DOHH2 (cell line): Measurements from ENCODE around the gene PRND.
"Not testable (repeated sequence)": the region's sequence is repeated elsewhere in the genome, so short reads cannot be mapped to it uniquely, and the experiment has no call there.

Experiments used
- H3F3A ChIP-seq: fragments of 200-600 bp; sonication (generic), shearing (Covaris generic); 2 replicates; pipeline ENCODE4 v1.6.0; 2016; ENCODE audit warnings: antibody characterized with exemption, mild to moderate bottlenecking; ENCODE audit not compliant: control insufficient read depth, insufficient read depth
- H3K27ac ChIP-seq: fragments of 200-600 bp; sonication (generic); 2 replicates; pipeline ENCODE4 v1.5.1; 2014; ENCODE audit warnings: low read depth, mild to moderate bottlenecking, low read length, moderate library complexity
- H3K27me3 ChIP-seq: fragments of 200-600 bp; sonication (generic); 2 replicates; pipeline ENCODE4 v1.6.1; 2014; ENCODE audit warnings: mild to moderate bottlenecking, low read length, mixed read lengths; ENCODE audit not compliant: control insufficient read depth
- H3K36me3 ChIP-seq: fragments of 200-600 bp; sonication (generic); 2 replicates; pipeline ENCODE4 v1.6.1; 2014; ENCODE audit warnings: mild to moderate bottlenecking, low read length, moderate library complexity, mixed read lengths; ENCODE audit not compliant: control insufficient read depth
- H3K4me1 ChIP-seq: fragments of 200-600 bp; sonication (generic); 2 replicates; pipeline ENCODE4 v1.6.1; 2014; ENCODE audit warnings: mild to moderate bottlenecking, low read length, mixed read lengths; ENCODE audit not compliant: control insufficient read depth
- H3K4me2 ChIP-seq: fragments of 200-600 bp; sonication (generic); 2 replicates; pipeline ENCODE4 v1.6.0; 2014; ENCODE audit warnings: mild to moderate bottlenecking, low read length, moderate library complexity
- H3K4me3 ChIP-seq: fragments of 200-600 bp; sonication (generic); 2 replicates; pipeline ENCODE4 v1.5.1; 2014; ENCODE audit warnings: mild to moderate bottlenecking, low read length, mixed read lengths
- H3K79me2 ChIP-seq: fragments of 200-600 bp; sonication (generic); 2 replicates; pipeline ENCODE4 v1.6.1; 2014; ENCODE audit warnings: mild to moderate bottlenecking, low read length, mixed read lengths; ENCODE audit not compliant: control insufficient read depth
- H3K9me2 ChIP-seq: fragments of 200-600 bp; sonication (generic); replicated peaks from 2 replicates; pipeline ENCODE4 v1.6.1; 2014; ENCODE audit warnings: mild to moderate bottlenecking, low read length, mixed read lengths; ENCODE audit not compliant: control insufficient read depth
- H3K9me3 ChIP-seq: fragments of 200-600 bp; sonication (generic); 2 replicates; pipeline ENCODE4 v1.6.1; 2014; ENCODE audit warnings: antibody characterized with exemption, low read length, mixed read lengths; ENCODE audit not compliant: control insufficient read depth, insufficient read depth
- H4K20me1 ChIP-seq: fragments of 200-600 bp; sonication (generic); 2 replicates; pipeline ENCODE4 v1.6.0; 2014; ENCODE audit warnings: low read depth, mild to moderate bottlenecking, antibody characterized with exemption, low read length, moderate library complexity; ENCODE audit not compliant: control insufficient read depth, insufficient read depth
- EZH2phosphoT487 ChIP-seq: fragments of 200-600 bp; sonication (generic); IDR thresholded peaks from 2 replicates; pipeline ENCODE4 v1.6.1; 2017; ENCODE audit warnings: borderline replicate concordance, mild to moderate bottlenecking, antibody characterized with exemption, low read length, moderate library complexity, mixed read lengths
- TF ChIP-seq, protein P1 (sequence below): fragments of 200-600 bp; sonication (generic); IDR thresholded peaks from one replicate; pipeline ENCODE4 v1.5.1; 2014; ENCODE audit warnings: antibody characterized with exemption, mild to moderate bottlenecking, low read depth, low read length; ENCODE audit not compliant: poor library complexity, severe bottlenecking

The PRND gene

DNA sequence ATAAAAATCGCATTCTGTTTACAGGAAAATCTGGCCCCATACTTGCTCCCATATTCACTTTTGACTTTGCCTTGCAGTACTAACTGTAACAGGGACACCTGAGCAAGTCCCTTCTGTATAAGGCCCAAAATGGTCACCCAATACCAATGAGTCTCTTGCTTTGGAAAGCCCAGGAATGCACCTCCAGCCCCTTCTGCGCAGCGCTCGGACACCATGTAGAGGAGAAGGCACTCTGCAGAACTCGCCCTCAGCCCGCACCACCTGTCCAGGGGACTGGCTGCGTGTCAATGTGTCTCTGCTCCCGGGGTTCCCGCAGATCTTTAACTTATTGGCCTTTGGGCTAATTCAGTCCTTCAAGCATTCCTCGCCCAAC lies 746 bp upstream of the PRND start:
- H3K27me3 ChIP-seq: no peaks in the 10 kb centered on the region
- H4K20me1 ChIP-seq: no peaks in the 10 kb centered on the region
- H3F3A ChIP-seq: peaks cover 8% of the 10 kb centered on the region; the same call in 1 of the 2 replicates
- peak overlapping the region; percentile 95 for H3K27ac ChIP-seq
- H3K79me2 ChIP-seq: no peaks in the 10 kb centered on the region
- H3K4me2 ChIP-seq: peak overlapping the region; percentile 81
- no peaks in the 10 kb centered on the region for H3K9me2 ChIP-seq
- H3K36me3 ChIP-seq: no peaks in the 10 kb centered on the region
- peaks cover 38% of the 10 kb centered on the region for H3K4me1 ChIP-seq
- no peak for TF ChIP-seq EZH2phosphoT487
- peak overlapping the region; percentile 68 for H3K4me3 ChIP-seq
- H3K9me3 ChIP-seq: no peaks in the 10 kb centered on the region

- TF ChIP-seq, protein P1, sequence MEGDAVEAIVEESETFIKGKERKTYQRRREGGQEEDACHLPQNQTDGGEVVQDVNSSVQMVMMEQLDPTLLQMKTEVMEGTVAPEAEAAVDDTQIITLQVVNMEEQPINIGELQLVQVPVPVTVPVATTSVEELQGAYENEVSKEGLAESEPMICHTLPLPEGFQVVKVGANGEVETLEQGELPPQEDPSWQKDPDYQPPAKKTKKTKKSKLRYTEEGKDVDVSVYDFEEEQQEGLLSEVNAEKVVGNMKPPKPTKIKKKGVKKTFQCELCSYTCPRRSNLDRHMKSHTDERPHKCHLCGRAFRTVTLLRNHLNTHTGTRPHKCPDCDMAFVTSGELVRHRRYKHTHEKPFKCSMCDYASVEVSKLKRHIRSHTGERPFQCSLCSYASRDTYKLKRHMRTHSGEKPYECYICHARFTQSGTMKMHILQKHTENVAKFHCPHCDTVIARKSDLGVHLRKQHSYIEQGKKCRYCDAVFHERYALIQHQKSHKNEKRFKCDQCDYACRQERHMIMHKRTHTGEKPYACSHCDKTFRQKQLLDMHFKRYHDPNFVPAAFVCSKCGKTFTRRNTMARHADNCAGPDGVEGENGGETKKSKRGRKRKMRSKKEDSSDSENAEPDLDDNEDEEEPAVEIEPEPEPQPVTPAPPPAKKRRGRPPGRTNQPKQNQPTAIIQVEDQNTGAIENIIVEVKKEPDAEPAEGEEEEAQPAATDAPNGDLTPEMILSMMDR: no peak
- TF ChIP-seq EZH2phosphoT487: no peak
- no peak overlapping the region for H3K27ac ChIP-seq
- peaks cover 46% of the 10 kb centered on the region for H3K4me1 ChIP-seq
- no peaks in the 10 kb centered on the region for H3K9me2 ChIP-seq
- H3K36me3 ChIP-seq: no peaks in the 10 kb centered on the region
- H3K4me2 ChIP-seq: no peak overlapping the region
- H3K79me2 ChIP-seq: no peaks in the 10 kb centered on the region
- no peaks in the 10 kb centered on the region for H4K20me1 ChIP-seq
- no peaks in the 10 kb centered on the region for H3K27me3 ChIP-seq
- H3K9me3 ChIP-seq: no peaks in the 10 kb centered on the region
- no peak overlapping the region for H3K4me3 ChIP-seq
- peaks cover 8% of the 10 kb centered on the region; the same call in 1 of the 2 replicates for H3F3A ChIP-seq
Measured at GRCh38 chr20:4722571-4722970, 862 bp downstream of the PRND start.

- peaks cover 44% of the 10 kb centered on the region for H3K4me1 ChIP-seq
- no peaks in the 10 kb centered on the region for H3K79me2 ChIP-seq
- H3F3A ChIP-seq: peaks cover 8% of the 10 kb centered on the region; the same call in 1 of the 2 replicates
- H3K9me3 ChIP-seq: no peaks in the 10 kb centered on the region
- no peaks in the 10 kb centered on the region for H3K36me3 ChIP-seq
- TF ChIP-seq, protein P1: no peak
- no peak for TF ChIP-seq EZH2phosphoT487
- no peak overlapping the region for H3K4me3 ChIP-seq
- no peak overlapping the region for H3K27ac ChIP-seq
- H3K4me2 ChIP-seq: no peak overlapping the region
- H3K9me2 ChIP-seq: no peaks in the 10 kb centered on the region
- no peaks in the 10 kb centered on the region for H3K27me3 ChIP-seq
- H4K20me1 ChIP-seq: no peaks in the 10 kb centered on the region
Measured at GRCh38 chr20:4722993-4723392, 1.3 kb downstream of the PRND start.

DNA sequence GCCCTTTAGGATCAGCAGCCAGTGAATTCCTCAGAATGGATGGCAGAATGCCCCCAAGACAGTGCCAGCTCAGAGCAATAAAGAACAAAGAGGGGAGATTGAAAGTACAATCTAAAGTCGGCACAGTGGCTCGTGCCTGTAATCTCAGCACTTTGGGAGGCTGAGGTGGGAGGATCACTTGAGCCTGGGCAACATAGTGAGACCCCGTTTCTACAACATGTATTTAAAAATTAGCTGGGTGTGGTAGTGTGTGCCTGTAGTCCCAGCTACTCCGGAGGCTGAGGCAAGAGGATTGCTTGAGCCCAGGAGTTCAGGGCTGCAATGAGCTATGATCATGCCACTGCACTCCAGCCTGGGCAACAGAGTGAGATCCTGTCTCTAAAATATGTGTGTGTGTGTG lies 1.8 kb downstream of the PRND start:
- H3K36me3 ChIP-seq, H3K79me2 ChIP-seq, H3K27me3 ChIP-seq, H3K4me3 ChIP-seq, H3K9me3 ChIP-seq, H3F3A ChIP-seq, H3K9me2 ChIP-seq, H4K20me1 ChIP-seq, H3K4me2 ChIP-seq, H3K27ac ChIP-seq: not testable (repeated sequence)
- peaks cover 44% of the 10 kb centered on the region for H3K4me1 ChIP-seq
